Activated CD4-positive, alpha-beta T cell treated with anti-CD3 and anti-CD28 coated beads, Interleukin-2, amount 50 U/mL, for 4 hours (primary cell): ENCODE measurements around the gene CDC42BPB.
"Not testable (repeated sequence)": the region's sequence is repeated elsewhere in the genome, so short reads cannot be mapped to it uniquely, and the experiment has no call there.

Experiments used
- DNase-seq, 2 experiments: peaks; one replicate each; pipeline ENCODE4 v3.0.0-alpha.2; 2020

CDC42BPB gene

GRCh38 chr14:103045371-103045869, 11.9 kb downstream of the CDC42BPB start:
- no peak for DNase-seq

GRCh38 chr14:103043257-103044015, 13.9 kb downstream of the CDC42BPB start:
- no peak for DNase-seq

GRCh38 chr14:103041464-103041863, 15.9 kb downstream of the CDC42BPB start:
- no peak for DNase-seq

GRCh38 chr14:103033681-103034096, 23.7 kb downstream of the CDC42BPB start:
- DNase-seq = no peak

GRCh38 chr14:103031956-103032355, 25.4 kb downstream of the CDC42BPB start:
- DNase-seq = no peak

- no peak for DNase-seq
Measured at GRCh38 chr14:103031566-103031911, 25.8 kb downstream of the CDC42BPB start.

- DNase-seq = no peak
Measured at GRCh38 chr14:103030741-103031565, 26.4 kb downstream of the CDC42BPB start.

- DNase-seq = no peak
Measured at GRCh38 chr14:103029936-103030335, 27.4 kb downstream of the CDC42BPB start.

- DNase-seq = no peak
Measured at GRCh38 chr14:103028772-103029171, 28.6 kb downstream of the CDC42BPB start.

GRCh38 chr14:103028161-103028767, 29.1 kb downstream of the CDC42BPB start:
- DNase-seq = no peak

- DNase-seq = no peak
Measured at GRCh38 chr14:103027451-103027850, 29.9 kb downstream of the CDC42BPB start.

GRCh38 chr14:103026988-103027387, 30.4 kb downstream of the CDC42BPB start:
- DNase-seq = no peak

GRCh38 chr14:103026196-103026595, 31.2 kb downstream of the CDC42BPB start:
- not testable (repeated sequence) for DNase-seq

- no peak for DNase-seq
Measured at GRCh38 chr14:103023881-103024473, 33.4 kb downstream of the CDC42BPB start.

GRCh38 chr14:103022685-103023044, 34.7 kb downstream of the CDC42BPB start:
- DNase-seq = no peak

GRCh38 chr14:103022002-103022684, 35.2 kb downstream of the CDC42BPB start:
- DNase-seq = no peak

- DNase-seq = no peak
Measured at GRCh38 chr14:103021684-103022001, 35.7 kb downstream of the CDC42BPB start.

- DNase-seq = no peak
Measured at GRCh38 chr14:103020271-103021170, 36.8 kb downstream of the CDC42BPB start.

- no peak for DNase-seq
Measured at GRCh38 chr14:103019826-103020225, 37.5 kb downstream of the CDC42BPB start.

GRCh38 chr14:103019236-103019635, 38.1 kb downstream of the CDC42BPB start:
- DNase-seq = no peak

GRCh38 chr14:103016594-103016993, 40.8 kb downstream of the CDC42BPB start:
- DNase-seq = no peak

- DNase-seq = no peak
Measured at GRCh38 chr14:103016071-103016470, 41.3 kb downstream of the CDC42BPB start.
